Measurements from ENCODE around the gene FBLN2. TPM values are rescaled to one million over a fixed set of nuclear protein-coding genes. Genes with fewer than 3 reads are reported as not detected.
A peak's percentile ranks its signal among the peaks of the same experiment; 100 is the strongest.
"Not testable (repeated sequence)": the region's sequence is repeated elsewhere in the genome, so short reads cannot be mapped to it uniquely, and the experiment has no call there.

FBLN2 gene
- total RNA-seq (2013), result 0.19 TPM
- under 1 TPM in 1 of 3 donors, not detected in 2; 0.08 TPM for polyA plus RNA-seq
- polyA minus RNA-seq, result 0.24 and 0.28 TPM in 2 replicates
- total RNA-seq, result 0 to 0.83 (median 0.33) reads per million in 11 experiments

DNA sequence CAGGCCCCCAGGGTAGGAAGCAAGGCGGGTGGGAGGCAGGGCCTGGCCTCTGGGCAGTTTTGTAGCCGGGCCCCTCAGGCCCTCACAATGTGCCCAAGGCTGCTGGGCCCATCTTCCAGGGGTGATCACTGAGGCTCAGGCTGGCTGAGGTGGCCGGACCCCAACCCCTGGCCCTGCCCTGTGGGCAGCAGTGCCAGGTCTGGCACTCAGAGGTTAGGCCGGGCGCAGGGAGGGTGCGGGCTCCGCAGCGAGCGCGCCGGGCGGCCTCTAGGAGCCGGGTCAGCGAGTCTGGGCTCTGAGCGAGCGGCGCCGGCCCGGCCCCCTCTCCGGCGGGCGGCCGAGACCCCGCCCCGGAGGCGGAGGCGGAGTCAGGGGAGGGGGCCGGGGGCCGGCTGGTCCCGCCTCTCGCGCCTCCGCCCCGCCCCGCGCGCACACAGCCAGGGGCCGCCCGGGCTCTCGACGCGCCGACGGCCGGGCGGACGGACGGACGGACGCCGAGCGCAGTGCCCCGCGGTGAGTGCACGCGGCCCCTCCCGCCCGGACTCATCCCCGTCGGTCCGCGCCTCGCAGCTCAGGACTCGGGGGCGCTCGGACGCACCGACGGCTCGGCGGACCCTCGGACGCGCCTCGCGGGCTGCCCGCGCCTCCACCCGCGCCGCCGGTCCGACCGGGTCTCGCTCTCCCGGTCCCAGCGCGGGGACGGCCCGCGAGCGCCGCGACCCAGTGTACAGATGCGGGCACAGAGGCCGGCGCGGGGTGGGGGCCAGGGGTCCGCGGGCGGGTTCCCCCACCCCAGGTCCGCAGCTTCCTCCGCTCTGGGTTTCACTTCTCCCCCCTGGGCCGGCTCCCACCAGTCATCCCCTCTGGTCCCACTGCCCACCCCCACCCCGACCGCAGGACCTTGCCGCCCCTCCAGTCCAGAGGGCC lies at the start of gene FBLN2:
Gene FBLN2 (plus strand): TSS at position 430 of the 927 bp plus-strand sequence. CDS start 21,231 bp downstream, outside the sequence.
- peaks cover 10% of the 10 kb centered on the region for H3K4me1 Mint-ChIP-seq
- peaks cover 3 to 13% of the 10 kb centered on the region in 2 donors for H3K4me1 ChIP-seq (ENCODE audit: control insufficient read depth in 1 of 2, insufficient read depth in 2 of 2, low read length in 2 of 2)
- no peak within 1 kb of the TSS for H3K4me3 ChIP-seq (replicated peaks in 1 of 3; ENCODE audit: low read depth in 2 of 3, low read length in 3 of 3)
- H3K36me3 Mint-ChIP-seq, result peaks cover 2 to 7% of the 10 kb centered on the region in 2 donors
- H3K27ac ChIP-seq (ENCODE audit: low read depth in 1 of 2, low read length in 2 of 2), result no peak within 1 kb of the TSS
- H3K27me3 Mint-ChIP-seq (ENCODE audit: low read depth in 3 of 3), result peaks cover 24 to 40% (median 28%) of the 10 kb centered on the region in 3 donors
- TF ChIP-seq, protein P1, sequence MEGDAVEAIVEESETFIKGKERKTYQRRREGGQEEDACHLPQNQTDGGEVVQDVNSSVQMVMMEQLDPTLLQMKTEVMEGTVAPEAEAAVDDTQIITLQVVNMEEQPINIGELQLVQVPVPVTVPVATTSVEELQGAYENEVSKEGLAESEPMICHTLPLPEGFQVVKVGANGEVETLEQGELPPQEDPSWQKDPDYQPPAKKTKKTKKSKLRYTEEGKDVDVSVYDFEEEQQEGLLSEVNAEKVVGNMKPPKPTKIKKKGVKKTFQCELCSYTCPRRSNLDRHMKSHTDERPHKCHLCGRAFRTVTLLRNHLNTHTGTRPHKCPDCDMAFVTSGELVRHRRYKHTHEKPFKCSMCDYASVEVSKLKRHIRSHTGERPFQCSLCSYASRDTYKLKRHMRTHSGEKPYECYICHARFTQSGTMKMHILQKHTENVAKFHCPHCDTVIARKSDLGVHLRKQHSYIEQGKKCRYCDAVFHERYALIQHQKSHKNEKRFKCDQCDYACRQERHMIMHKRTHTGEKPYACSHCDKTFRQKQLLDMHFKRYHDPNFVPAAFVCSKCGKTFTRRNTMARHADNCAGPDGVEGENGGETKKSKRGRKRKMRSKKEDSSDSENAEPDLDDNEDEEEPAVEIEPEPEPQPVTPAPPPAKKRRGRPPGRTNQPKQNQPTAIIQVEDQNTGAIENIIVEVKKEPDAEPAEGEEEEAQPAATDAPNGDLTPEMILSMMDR (IDR thresholded peaks at IDR 0.05), result no peak
- peaks cover 0 to 9% (median 2%) of the 10 kb centered on the region in 7 donors for H3K9me3 Mint-ChIP-seq
- no peak within 1 kb of the TSS for H3K27ac Mint-ChIP-seq
- intact Hi-C loops (cut with micrococcal nuclease), result no loop called here
- H3K36me3 ChIP-seq (replicated peaks in 1 of 2; ENCODE audit: control insufficient read depth in 1 of 2, insufficient read depth in 2 of 2, low read length in 2 of 2), result no peaks in the 10 kb centered on the region
- H3K27me3 ChIP-seq (ENCODE audit: control insufficient read depth in 2 of 2, insufficient read depth in 2 of 2, low read length in 2 of 2), result peaks cover 8 to 28% of the 10 kb centered on the region in 2 donors
- 5% methylated on average over 104 of the region's 107 CpGs for WGBS (ENCODE audit: insufficient coverage)
- H2AFZ ChIP-seq (ENCODE audit: insufficient read depth, low read depth, low read length, poor library complexity, severe bottlenecking), result no peak within 1 kb of the TSS
- H3K9ac ChIP-seq (ENCODE audit: insufficient read depth, low read length, poor library complexity, severe bottlenecking), result peak within 1 kb of the TSS; percentile 29
- no peaks in the 10 kb centered on the region for H4K20me1 ChIP-seq (ENCODE audit: insufficient read depth, low read length)
- H3K4me2 ChIP-seq (replicated peaks; ENCODE audit: extremely low read depth, low read length, poor library complexity, severe bottlenecking), result peak within 1 kb of the TSS; percentile 53
- no peak for DNase-seq
- no peaks in the 10 kb centered on the region for H3K79me2 ChIP-seq (ENCODE audit: insufficient read depth, low read length)
- H3K4me3 Mint-ChIP-seq, result peak within 1 kb of the TSS; percentile 52 to 81
- H3K9me3 ChIP-seq (replicated peaks in 1 of 2; ENCODE audit: control insufficient read depth in 1 of 2, insufficient read depth in 1 of 2, low read length in 2 of 2), result no peaks in the 10 kb centered on the region

- H2AFZ ChIP-seq (ENCODE audit: insufficient read depth, low read depth, low read length, poor library complexity, severe bottlenecking); H3K36me3 ChIP-seq (replicated peaks in 1 of 2; ENCODE audit: control insufficient read depth in 1 of 2, insufficient read depth in 2 of 2, low read length in 2 of 2); H3K36me3 Mint-ChIP-seq; H3K9me3 ChIP-seq (replicated peaks in 1 of 2; ENCODE audit: control insufficient read depth in 1 of 2, insufficient read depth in 1 of 2, low read length in 2 of 2); H4K20me1 ChIP-seq (ENCODE audit: insufficient read depth, low read length); H3K27me3 Mint-ChIP-seq (ENCODE audit: low read depth in 3 of 3); H3K27ac ChIP-seq (ENCODE audit: low read depth in 1 of 2, low read length in 2 of 2); H3K4me2 ChIP-seq (replicated peaks; ENCODE audit: extremely low read depth, low read length, poor library complexity, severe bottlenecking); H3K4me1 ChIP-seq (ENCODE audit: control insufficient read depth in 1 of 2, insufficient read depth in 2 of 2, low read length in 2 of 2); H3K79me2 ChIP-seq (ENCODE audit: insufficient read depth, low read length); intact Hi-C loops (cut with micrococcal nuclease); H3K4me3 ChIP-seq (replicated peaks in 1 of 3; ENCODE audit: low read depth in 2 of 3, low read length in 3 of 3); H3K27me3 ChIP-seq (ENCODE audit: control insufficient read depth in 2 of 2, insufficient read depth in 2 of 2, low read length in 2 of 2); H3K9ac ChIP-seq (ENCODE audit: insufficient read depth, low read length, poor library complexity, severe bottlenecking); H3K4me3 Mint-ChIP-seq; H3K9me3 Mint-ChIP-seq; H3K4me1 Mint-ChIP-seq; DNase-seq: not testable (repeated sequence)
- peak overlapping the region in 1 of 7 donors; percentile 48 for H3K27ac Mint-ChIP-seq
- 95% methylated on average over 8 of the region's 11 CpGs for WGBS (ENCODE audit: insufficient coverage)
Measured at GRCh38 chr3:13499246-13499645, 49.7 kb upstream of the FBLN2 start.

Data from CD14-positive monocyte (primary cell).